B cell (primary cell): ENCODE data around the gene TMEM150A. TPM values are rescaled to one million over a fixed set of nuclear protein-coding genes. Genes with fewer than 3 reads are reported as not detected.

Experiments
- ATAC-seq: fragments of 200-7000 bp; cut with Tn5 transposase; one replicate; pipeline ENCODE4 v1.10.0; 2021; ENCODE audit warnings: low read depth, mild to moderate bottlenecking, moderate number of reproducible peaks, moderate library complexity
- CTCF ChIA-PET: fragments of 350-600 bp; sonication (Branson Sonifier 250); formaldehyde crosslinking; loops from one replicate; lab custom pipeline; 2021; ENCODE audit warnings: antibody characterized with exemption, inconsistent platforms; lab: Charles Lee
- POLR2A ChIA-PET: fragments of 350-600 bp; sonication (Branson Sonifier 250); formaldehyde crosslinking; loops from one replicate; lab custom pipeline; 2021; ENCODE audit warnings: antibody characterized with exemption; lab: Charles Lee
- DNase-seq: peaks from one replicate; pipeline ENCODE4 v3.0.0; 2013
- H2AFZ ChIP-seq: 2 replicates; pipeline ENCODE4 v1.6.1; 2012; ENCODE audit warnings: mild to moderate bottlenecking, low read depth, low read length; ENCODE audit not compliant: insufficient read depth, poor library complexity, severe bottlenecking
- H3K27ac ChIP-seq, 2 donors: 1 replicate in 1 of 2; 2 replicates in 1 of 2; pipeline ENCODE4 v1.5.1; 2012 to 2013; ENCODE audit warnings: low read length in 2 of 2, mild to moderate bottlenecking in 2 of 2, moderate library complexity in 1 of 2
- H3K27me3 ChIP-seq, 4 experiments: fragments of 200-600 bp in 1 of 4; sonication (generic) in 1 of 4; replicated peaks in 1 of 4; 1 replicate in 2 of 4; 2 replicates in 2 of 4; pipeline versions ENCODE4 v1.6.1 to v1.7.0; 2013 to 2016; ENCODE audit warnings: low read length in 3 of 4, mild to moderate bottlenecking in 2 of 4, mixed read lengths in 1 of 4, moderate library complexity in 1 of 4; ENCODE audit not compliant: insufficient read depth in 4 of 4, control insufficient read depth in 3 of 4; ENCODE audit errors: control extremely low read depth in 1 of 4
- H3K36me3 ChIP-seq, 2 experiments: replicated peaks in 1 of 2; 1 replicate in 1 of 2; 2 replicates in 1 of 2; pipeline versions ENCODE4 v1.6.1 to v1.7.1; 2013; ENCODE audit warnings: low read length in 1 of 2; ENCODE audit not compliant: insufficient read depth in 2 of 2, control insufficient read depth in 1 of 2; ENCODE audit errors: control extremely low read depth in 1 of 2, extremely low read depth in 1 of 2
- H3K4me1 ChIP-seq, 2 donors: fragments of 200-600 bp in 1 of 2; sonication (generic) in 1 of 2; 1 replicate in 1 of 2; 2 replicates in 1 of 2; pipeline versions ENCODE4 v1.5.1 to v1.6.1; 2013 to 2017; ENCODE audit warnings: low read length in 2 of 2; ENCODE audit not compliant: control insufficient read depth in 2 of 2, insufficient read depth in 2 of 2
- H3K4me2 ChIP-seq: replicated peaks from 2 replicates; pipeline ENCODE3; 2012; ENCODE audit warnings: mild to moderate bottlenecking, low read depth, low read length; ENCODE audit not compliant: poor library complexity, severe bottlenecking
- H3K4me3 ChIP-seq, 5 experiments: fragments of 200-600 bp in 1 of 5; sonication (generic) in 1 of 5; 1 replicate in 3 of 5; 2 replicates in 2 of 5; pipeline versions ENCODE4 v1.5.1 to v1.7.0; 2011 to 2016; ENCODE audit warnings: low read length in 4 of 5, mild to moderate bottlenecking in 4 of 5, low read depth in 2 of 5, control low read depth in 1 of 5, moderate library complexity in 1 of 5; ENCODE audit not compliant: insufficient read depth in 1 of 5; ENCODE audit errors: control extremely low read depth in 1 of 5, extremely low read depth in 1 of 5
- H3K79me2 ChIP-seq: fragments of 200-600 bp; sonication (generic); one replicate; pipeline ENCODE4 v1.6.0; 2016; ENCODE audit warnings: low read length; ENCODE audit not compliant: control insufficient read depth, insufficient read depth
- H3K9ac ChIP-seq: fragments of 200-600 bp; sonication (generic); 2 replicates; pipeline ENCODE4 v1.6.1; 2017; ENCODE audit warnings: mild to moderate bottlenecking, low read length, moderate library complexity
- H3K9me3 ChIP-seq, 3 donors: one replicate each; pipeline versions ENCODE4 v1.6.1 to v1.7.1; 2013; ENCODE audit warnings: low read length in 2 of 3; ENCODE audit not compliant: control insufficient read depth in 2 of 3, insufficient read depth in 1 of 3; ENCODE audit errors: control extremely low read depth in 1 of 3
- H4K20me1 ChIP-seq: 2 replicates; pipeline ENCODE4 v1.6.0; 2012; ENCODE audit warnings: mild to moderate bottlenecking, low read length; ENCODE audit not compliant: insufficient read depth, control insufficient read depth, poor library complexity, severe bottlenecking
- H3K27ac Mint-ChIP-seq: one replicate; pipeline ENCODE4 v1.8.0; 2021; ENCODE audit warnings: mixed read lengths
- H3K27me3 Mint-ChIP-seq: one replicate; pipeline ENCODE4 v1.8.0; 2021; ENCODE audit warnings: mixed read lengths
- H3K4me1 Mint-ChIP-seq: one replicate; pipeline ENCODE4 v1.8.0; 2021; ENCODE audit warnings: mixed read lengths
- H3K4me3 Mint-ChIP-seq: one replicate; pipeline ENCODE4 v1.8.0; 2021; ENCODE audit warnings: mixed read lengths
- H3K9me3 Mint-ChIP-seq: one replicate; pipeline ENCODE4 v1.8.0; 2022; ENCODE audit warnings: mixed read lengths; ENCODE audit not compliant: insufficient read depth
- CTCF ChIP-seq: fragments of 200-600 bp; IDR thresholded peaks from one replicate; pipeline ENCODE4 v1.8.0; 2022; ENCODE audit warnings: antibody characterized with exemption, mild to moderate bottlenecking
- EZH2 ChIP-seq: IDR thresholded peaks from 2 replicates; pipeline ENCODE4 v1.6.1; 2012; ENCODE audit warnings: borderline replicate concordance, low read depth, mild to moderate bottlenecking, moderate library complexity, low read length; ENCODE audit not compliant: insufficient read depth, poor library complexity, severe bottlenecking
- WGBS: methylation state at CpG from one replicate; pipeline ENCODE4 v1.1.5; 2013; ENCODE audit warnings: missing lambda C conversion rate; ENCODE audit not compliant: insufficient coverage; 5-methylcytosine and 5-hydroxymethylcytosine counted together
- intact Hi-C: fragments of 100-400 bp; cut with micrococcal nuclease; formaldehyde crosslinking; loops from one replicate; pipeline ENCODE4 v1.10.0; 2022
- polyA plus RNA-seq: library from polyadenylated mRNA; depleted of rRNA; stranded (reverse); fragments of >200 nt; gene quantifications from 2 replicates; pipeline ENCODE4 v1.2.3, GENCODE V29; 2012
- total RNA-seq, 2 donors: library from RNA; stranded (reverse); fragments of 120-200 nt in 1 of 2; gene quantifications; 1 replicate in 1 of 2; 2 replicates in 1 of 2; pipeline versions ENCODE4 v1.2.3 to v1.2.4, GENCODE V29; 2013 to 2022

TMEM150A gene
- total and polyA plus RNA-seq, 2 donors (not counting 1 experiment from before 2014, with no cell fraction given) = 23.0 to 26.4 TPM

DNA sequence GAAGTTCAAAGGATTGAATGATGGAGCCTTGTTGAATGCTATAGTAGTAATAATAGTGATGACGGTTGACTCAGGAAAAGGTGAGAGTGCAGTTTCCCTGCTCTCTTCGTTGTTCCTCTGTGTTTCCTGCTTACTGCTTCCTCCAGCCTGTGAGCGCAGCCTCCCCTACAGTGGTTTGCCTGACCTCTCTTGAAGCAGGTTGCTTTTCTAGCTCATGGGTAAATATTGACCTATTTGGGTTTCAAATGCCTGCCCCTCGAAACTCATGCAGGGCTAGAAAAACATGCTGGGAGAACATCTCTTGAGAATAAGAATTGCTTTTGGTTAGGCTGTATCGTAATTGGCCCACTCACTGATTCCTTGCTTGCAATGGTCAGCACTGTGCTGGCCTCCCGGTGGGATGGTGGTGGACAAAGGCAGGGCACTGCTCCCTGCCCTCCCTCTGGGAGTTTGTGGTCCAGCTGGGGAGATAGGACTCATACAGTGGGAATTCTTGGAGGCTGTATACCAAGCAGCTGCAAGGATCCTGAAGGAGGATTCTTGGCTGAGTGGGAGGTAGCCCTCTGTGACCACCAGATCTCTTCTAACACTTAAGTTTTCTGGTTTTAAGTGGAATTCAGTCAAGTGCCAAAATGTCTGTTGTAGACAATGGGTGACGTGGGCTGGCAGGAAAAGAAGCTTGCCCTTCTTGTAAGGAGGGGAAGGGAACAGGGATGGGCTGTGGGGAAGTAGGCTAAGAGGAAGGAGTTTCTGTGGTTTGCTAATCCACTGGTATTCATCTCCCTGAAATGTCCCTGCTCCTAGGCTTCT, 12.3 kb downstream of the TMEM150A start:
- peaks cover 30% of the 10 kb centered on the region for H3K79me2 ChIP-seq
- H3K36me3 ChIP-seq = no peaks in the 10 kb centered on the region
- H3K4me1 Mint-ChIP-seq = peaks cover 39% of the 10 kb centered on the region
- WGBS = 83% methylated on average over 5 of the region's 7 CpGs
- H4K20me1 ChIP-seq = no peaks in the 10 kb centered on the region
- H3K4me3 ChIP-seq = no peak overlapping the region
- ChIA-PET POLR2A (interaction anchor here (1.1 kb wide), 1 partner anchor 12 kb away, joined by 3 read pairs; no protein-coding TSS in a partner anchor), CTCF (interaction anchor here (1.5 kb wide), 1 partner anchor 10 kb away, joined by 6 read pairs; no protein-coding TSS in a partner anchor)
- no peak overlapping the region for H3K27ac ChIP-seq
- H3K9me3 ChIP-seq = no peaks in the 10 kb centered on the region
- no peak overlapping the region for H3K4me2 ChIP-seq
- H3K27me3 ChIP-seq = no peaks in the 10 kb centered on the region
- H3K4me3 Mint-ChIP-seq = no peak overlapping the region
- H3K4me1 ChIP-seq = peaks cover 22 to 30% of the 10 kb centered on the region in 2 donors
- intact Hi-C loops = no loop called here
- H2AFZ ChIP-seq = no peak overlapping the region
- ATAC-seq = no peak
- TF ChIP-seq EZH2 = no peak
- no peak for TF ChIP-seq CTCF
- H3K9me3 Mint-ChIP-seq = no peaks in the 10 kb centered on the region
- H3K27ac Mint-ChIP-seq = no peak overlapping the region
- no peak overlapping the region for H3K9ac ChIP-seq
- DNase-seq = no peak
- no peaks in the 10 kb centered on the region for H3K27me3 Mint-ChIP-seq

DNA sequence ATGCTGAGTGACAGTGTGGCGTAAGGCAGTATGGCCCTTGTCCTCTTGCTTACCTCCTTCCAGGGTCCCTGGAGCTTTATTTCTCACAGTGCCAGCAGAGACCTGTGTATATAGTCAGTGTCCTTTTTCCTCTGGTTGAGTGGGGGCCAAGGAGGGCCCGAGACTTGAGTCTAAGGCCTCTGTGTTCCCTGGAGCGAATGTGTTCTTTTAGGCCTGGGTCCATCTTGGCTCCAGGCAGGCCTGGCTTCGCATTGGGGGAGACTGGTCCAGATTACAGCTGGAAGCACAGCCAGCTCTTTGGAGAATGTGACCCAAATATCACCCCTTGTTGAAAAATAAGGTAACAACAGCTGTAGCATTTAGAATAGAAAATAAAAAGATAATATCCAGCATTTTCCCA, 13.3 kb downstream of the TMEM150A start:
- POLR2A ChIA-PET = no interaction called here
- H3K4me1 Mint-ChIP-seq = peaks cover 36% of the 10 kb centered on the region

More for the DNA sequence above, 13.3 kb downstream of the TMEM150A start:
- H3K9me3 Mint-ChIP-seq = no peaks in the 10 kb centered on the region
- no peaks in the 10 kb centered on the region for H3K36me3 ChIP-seq
- no peak overlapping the region for H3K4me3 Mint-ChIP-seq
- no peak overlapping the region for H3K4me2 ChIP-seq
- H3K9me3 ChIP-seq = no peaks in the 10 kb centered on the region
- no peaks in the 10 kb centered on the region for H4K20me1 ChIP-seq
- no peak overlapping the region for H3K27ac ChIP-seq
- CTCF ChIA-PET = interaction anchor here (1.2 to 1.3 kb wide), 2 partner anchors 14 to 28 kb away, joined by 3 read pairs; partner anchors contain the start of genes GGCX and TMEM150A
- H3K4me3 ChIP-seq = no peak overlapping the region
- intact Hi-C loops = no loop called here
- DNase-seq (no peak), ATAC-seq (no peak)
- H3K27me3 Mint-ChIP-seq = no peaks in the 10 kb centered on the region
- H2AFZ ChIP-seq = no peak overlapping the region
- peaks cover 26% of the 10 kb centered on the region for H3K79me2 ChIP-seq
- no peak overlapping the region for H3K27ac Mint-ChIP-seq
- 91% methylated on average over 3 of the region's 4 CpGs for WGBS
- TF ChIP-seq EZH2 (no peak), CTCF (no peak)
- no peaks in the 10 kb centered on the region for H3K27me3 ChIP-seq
- no peak overlapping the region for H3K9ac ChIP-seq
- peaks cover 20 to 30% of the 10 kb centered on the region in 2 donors for H3K4me1 ChIP-seq
